Activated gamma-delta T cell treated with anti-CD3 and anti-CD28 coated beads, Interleukin-2, amount 50 U/mL, for 16 hours (primary cell): ENCODE results near the gene MAT1A.
"Not testable (repeated sequence)": the region's sequence is repeated elsewhere in the genome, so short reads cannot be mapped to it uniquely, and the experiment has no call there.

Experiments
- DNase-seq: peaks from one replicate; pipeline ENCODE4 v3.0.0-alpha.2; 2020; ENCODE audit warnings: low read depth

Gene MAT1A

DNA sequence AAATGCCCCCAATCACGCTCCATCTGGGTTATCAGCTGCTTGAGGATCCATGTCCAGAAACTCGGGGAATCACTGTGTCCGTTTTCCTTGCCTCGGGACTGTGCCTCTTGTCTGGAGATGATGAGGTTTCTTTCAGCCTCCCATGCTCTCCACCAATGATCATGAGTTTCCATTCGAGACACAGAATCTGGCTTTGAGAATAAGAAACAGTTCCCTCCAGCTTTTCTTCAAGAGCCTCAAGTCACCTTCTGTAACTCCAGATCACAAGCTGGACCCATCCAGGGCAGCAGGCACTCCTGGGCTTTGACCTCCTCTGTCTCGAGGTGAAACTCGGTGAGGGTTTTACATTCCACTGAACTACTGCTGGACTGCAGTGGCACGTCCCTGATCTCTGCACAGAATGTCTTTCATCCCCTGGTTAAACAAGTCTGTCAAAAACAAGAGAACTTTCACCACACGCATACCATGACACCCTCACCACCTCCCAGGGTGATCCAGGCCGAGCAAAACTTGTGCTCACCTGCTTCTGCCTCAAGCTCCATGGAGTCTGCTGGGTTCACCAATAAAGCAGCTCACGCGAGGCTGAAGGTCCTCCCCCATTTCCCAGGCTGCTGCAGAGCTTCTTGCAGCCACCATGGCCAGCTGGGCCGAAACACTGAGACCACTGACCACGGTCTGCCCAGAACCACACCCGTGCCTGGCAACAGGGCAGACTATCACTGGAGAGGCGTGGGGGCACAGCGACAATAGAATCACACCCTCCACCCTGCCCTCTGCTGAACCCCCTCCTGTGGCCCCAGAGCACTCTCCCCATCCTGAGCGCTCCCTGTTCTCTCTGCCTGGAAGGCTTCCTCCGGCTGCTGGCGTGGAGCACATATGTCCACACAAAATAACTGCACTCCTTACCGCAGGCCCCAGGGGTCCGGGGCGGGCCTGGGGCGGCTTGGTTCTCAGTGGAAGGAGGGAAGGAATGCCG lies 25.1 kb downstream of the MAT1A start:
- DNase-seq = no peak

DNA sequence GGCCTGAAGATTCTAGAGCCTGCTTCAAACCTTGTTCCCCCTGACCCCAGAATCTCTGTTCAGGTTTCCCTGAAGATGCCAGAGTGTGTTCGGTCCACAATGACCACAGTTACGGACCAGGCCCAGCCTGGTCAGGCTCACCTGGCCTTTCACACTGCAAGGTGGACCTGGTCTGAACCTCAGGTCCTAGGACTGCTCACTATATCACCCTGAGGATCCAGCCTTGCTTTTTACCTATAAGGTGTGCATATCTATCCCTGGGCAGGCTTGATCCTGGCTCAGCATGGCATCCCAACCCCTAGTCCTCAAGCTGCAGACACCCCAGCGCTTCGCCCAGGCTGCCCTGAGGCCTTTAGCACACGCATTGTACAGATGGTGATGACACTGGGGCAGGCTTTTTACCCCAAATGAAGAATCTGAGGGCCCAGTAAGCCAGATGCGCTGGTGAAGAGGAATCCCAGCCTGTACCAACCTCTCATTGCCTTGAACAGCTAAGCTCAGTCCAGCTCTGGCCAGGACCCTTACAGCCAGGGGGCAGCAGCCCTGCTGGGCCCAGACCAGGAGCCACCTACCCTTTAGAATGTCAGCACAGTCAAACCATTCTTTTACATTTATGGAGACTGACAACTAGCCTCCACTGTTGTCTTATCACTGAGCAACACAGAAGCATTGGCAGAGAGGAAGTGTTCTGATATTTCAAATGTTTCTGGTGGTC lies 28.0 kb downstream of the MAT1A start:
- DNase-seq = no peak

DNA sequence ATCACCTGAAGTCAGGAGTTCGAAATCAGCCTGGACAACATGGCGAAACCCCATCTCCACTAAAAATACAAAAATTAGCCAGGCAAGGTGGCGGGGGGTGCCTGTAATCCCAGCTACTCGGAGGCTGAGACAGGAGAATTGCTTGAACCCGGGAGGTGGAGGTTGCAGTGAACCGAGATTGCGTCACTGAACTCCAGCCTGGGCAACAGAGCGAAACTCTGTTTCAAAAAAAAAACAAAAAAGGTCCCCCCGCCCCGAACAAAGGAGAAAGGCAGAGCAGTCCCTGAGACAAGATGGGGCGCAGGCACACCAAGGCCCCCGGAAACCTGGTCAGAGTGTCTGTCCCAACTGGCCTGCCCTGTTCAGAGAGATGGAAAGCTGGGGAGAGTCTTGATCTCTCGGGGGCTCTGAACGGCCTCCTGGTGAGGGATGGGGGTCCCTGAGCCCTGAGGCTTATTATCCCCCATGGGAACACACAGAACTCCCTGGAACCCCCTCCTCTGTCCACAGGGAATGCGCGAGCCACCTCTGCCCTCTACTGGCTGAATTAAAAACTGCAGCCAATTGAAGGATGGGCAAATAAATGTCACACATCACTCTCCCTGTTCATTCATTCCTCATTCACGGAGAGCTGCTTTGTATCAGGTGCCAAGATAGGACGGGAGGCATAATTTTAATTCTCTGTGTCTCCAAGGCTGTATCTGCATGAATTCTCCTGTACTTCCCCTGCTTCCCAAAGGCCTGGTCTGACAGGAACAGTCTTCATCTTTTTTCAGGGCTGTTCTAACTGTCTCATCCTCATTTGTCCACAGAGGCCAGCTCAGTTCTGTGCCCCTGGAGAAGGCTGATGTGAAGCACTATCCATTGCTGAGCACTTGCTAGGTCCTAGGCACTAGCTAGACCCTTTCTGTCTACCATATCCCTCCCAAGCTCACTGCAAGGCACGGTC lies 28.9 kb downstream of the MAT1A start:
- peak; percentile 5 for DNase-seq

DNA sequence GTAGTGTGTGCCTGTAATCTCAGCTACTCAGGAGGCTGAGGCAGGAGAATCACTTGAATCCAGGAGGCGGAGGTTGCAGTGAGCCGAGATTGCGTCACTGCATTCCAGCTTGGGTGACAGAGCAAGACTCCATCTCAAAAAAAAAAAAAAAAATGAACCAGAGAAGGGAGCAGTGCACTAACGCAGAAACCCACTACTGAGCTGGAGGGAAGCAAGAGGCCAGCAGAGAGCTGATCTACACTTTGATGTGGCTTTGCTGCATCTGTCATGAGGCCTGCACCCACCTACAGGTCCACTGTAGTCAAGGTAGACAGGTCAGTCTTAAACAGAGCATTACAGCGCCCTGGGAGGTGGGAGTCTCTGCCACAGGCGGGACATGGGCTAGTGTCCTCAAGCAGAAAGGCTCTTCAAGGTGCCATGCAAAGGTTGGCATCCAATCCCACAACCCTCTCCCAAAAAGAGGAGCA lies 30.0 kb downstream of the MAT1A start:
- no peak for DNase-seq

DNA sequence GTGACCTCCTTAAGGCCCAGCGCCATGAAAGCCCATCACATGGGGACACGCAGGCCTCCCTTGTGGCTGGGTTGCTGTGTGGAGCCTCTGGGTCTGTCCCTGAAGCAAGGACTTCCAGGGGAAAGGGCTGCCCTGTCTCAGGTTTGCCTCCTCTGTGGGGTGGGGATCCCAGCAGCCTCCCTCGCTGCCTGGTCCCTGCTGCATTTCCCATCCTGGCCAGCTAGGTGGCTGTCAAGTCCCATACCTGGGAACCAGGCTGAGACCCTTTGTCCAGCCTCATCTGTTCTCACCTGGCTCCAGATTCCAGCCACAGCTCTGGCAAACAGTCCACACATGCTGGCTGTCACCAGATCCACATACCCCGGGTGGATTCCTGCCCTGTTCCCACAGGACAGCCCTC lies 32.7 kb downstream of the MAT1A start:
- DNase-seq = not testable (repeated sequence)

DNA sequence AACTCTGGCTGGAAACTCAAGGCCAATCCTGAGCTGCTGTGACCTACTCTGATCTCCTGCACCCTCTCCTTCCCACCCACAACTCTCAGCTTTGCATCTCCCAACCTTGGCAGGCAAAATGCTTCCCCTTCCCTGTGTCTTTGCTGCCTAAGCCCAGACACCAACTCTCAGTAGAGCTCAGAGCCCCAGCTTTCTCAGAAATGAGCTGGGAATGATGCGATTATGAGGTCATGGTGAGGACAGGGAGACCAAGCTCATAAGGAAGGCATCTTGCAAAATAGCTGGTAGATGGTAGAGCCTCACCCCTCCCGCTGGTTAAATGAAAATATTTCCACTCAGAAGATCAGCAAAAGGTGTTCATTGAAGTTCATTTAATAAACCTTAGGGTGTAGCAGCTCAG lies 34.7 kb downstream of the MAT1A start:
- DNase-seq = not testable (repeated sequence)

DNA sequence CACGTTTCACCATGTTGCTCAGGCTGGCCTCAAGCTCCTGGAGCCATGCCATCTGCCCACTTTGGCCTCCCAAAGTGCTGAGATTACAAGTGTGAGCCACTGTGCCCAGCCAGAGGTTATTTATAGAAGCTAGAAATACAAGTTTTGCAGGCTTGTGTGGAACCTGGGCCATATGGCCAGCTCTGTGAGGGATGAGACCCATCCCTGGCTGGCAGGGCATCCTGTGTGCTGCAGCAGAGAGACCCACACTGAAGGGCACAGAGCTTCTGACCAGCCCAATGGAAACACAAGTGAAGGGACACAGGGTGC lies 35.5 kb downstream of the MAT1A start:
- DNase-seq = not testable (repeated sequence)

DNA sequence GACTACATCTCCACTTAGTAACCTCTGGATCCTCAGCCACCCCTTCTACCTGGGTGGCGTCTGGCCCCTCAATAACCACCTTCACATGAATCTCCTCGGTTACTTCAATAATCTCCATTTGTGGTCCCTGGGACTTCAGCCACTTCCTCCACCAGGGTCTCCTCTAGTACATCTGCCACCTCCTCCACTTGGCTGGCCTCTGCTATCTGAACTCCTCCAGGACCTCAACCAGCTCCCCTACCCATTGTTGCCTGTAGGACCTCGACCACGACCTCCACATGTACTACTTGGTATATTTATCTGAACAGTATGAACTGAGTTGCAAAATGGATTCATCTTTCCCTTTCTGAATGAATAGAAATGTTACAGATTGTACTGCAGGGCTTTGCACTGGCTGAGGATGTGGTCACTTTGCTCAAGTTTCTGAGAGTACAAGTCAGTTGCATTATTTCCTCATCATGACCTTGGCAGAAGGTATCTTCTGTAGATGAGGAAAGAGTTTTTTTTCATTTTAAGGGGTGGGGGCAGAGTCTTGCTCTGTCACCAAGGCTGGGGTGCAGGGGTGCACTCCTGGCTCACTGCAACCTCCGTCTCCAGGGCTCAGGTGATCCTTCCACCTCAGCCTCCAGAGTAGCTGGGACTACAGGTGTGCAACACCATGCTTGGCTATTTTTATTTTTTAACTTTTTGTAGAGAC lies 36.0 kb downstream of the MAT1A start:
- no peak for DNase-seq

DNA sequence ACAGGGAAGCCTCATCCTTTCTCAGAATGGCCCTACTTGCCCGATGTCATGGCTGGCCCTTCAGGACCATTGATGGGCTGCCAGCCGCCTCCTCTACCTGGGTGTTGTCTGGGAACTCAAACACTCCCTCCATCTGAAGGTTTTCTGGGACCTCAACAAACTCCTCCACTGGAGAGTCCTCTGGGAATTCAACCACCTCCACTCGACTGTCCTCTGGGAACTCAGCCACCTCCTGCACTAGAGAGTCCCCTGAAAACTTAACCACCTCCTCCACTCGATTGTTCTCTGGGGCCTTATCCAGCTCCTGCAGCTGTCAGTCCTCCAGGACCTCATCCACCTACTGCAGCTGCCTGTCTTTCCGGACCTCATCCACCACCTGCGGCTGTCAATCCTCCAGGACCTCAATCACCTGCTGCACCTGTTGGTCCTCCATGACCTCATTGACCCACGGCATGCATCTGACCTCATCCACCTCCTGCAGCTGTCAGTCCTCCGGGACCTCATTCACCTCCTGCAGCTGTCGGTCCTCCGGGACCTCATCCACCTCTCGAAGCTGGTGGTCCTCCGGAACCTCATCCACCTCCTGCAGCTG lies 37.1 kb downstream of the MAT1A start:
- no peak for DNase-seq

DNA sequence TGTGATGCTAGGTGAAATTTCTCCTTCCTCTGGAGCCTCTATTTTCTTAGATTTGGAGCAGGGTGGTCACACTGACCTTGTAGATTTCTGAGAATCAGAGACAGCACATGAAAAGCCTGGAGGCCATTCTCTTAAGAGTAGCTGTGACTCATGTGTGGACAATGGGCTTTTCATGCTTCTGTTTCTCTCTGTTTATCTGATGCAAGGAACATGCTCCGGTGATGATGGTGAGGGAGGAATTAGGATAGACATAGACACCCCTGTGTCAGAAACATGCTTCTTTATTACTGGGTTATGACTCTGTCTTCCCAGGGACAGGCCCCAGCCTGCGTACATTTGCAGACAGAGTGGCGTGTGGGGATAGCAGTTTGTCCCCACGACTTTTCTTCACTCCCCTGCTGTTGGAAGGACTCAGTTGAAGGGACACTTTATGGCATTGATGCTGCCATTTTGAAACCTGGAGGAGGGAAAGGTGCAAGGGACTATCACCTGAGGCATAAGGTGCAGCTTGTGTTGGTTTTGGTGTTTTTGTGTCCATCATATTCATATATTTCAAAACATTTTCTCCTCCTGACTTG lies 37.7 kb downstream of the MAT1A start:
- DNase-seq = not testable (repeated sequence)

DNA sequence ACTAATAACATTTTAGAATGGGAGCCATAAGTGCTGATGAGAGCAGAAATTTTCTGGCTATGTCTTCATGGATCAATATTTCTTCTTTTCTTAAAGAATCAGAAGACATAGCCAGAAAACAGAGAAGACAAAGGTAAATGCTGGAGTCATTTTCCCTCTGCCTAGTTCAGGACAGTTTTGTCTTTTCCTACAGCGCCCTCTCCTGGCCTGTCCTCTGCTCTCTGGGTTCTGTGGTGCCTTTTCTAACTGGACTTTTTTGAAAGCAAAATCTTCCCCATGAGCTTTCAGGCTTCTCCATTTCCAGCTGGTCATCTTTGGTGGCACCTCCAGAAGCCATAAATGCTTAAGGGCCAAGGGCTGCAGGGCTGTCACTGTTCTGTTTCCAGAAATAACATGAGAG lies 39.1 kb downstream of the MAT1A start:
- not testable (repeated sequence) for DNase-seq

DNA sequence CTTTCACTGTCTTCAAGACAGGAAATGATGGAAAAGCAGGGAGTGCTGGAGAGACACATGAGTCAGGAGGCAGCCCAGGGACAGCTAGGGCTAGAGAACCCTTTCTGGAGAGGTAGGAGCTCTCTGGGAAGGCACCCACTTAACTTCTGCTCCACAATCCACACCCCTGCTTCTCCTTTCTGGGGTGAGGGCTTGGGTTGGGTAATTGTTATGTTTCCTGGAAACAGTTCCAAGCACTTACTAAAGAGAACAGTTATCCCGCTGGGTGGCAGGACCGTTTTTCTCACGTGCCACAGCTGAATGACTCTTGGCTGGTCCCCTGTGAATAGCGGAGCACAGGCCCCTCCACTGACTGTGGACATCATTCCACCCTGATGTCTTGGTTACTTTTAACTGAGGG lies 39.6 kb downstream of the MAT1A start:
- not testable (repeated sequence) for DNase-seq

DNA sequence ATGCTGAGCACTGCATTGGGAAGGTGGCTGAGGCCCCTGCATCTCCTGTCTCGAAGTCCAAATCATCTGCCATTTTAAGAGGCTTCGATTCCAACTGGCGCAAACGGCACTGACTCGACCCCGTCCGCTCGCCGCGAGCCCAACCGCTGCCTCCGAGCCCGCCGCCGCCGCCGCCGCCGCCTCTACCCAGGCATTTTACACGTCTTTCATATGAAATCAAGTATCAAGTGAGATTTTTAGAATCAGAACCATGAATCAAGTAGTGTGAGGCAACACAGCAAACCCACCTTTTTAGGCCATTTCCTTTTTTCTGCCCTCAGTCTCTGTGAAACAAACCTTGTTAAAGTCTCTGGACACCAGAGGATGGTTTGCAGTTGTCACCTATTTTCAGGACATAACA lies 41.8 kb downstream of the MAT1A start:
- DNase-seq = not testable (repeated sequence)

DNA sequence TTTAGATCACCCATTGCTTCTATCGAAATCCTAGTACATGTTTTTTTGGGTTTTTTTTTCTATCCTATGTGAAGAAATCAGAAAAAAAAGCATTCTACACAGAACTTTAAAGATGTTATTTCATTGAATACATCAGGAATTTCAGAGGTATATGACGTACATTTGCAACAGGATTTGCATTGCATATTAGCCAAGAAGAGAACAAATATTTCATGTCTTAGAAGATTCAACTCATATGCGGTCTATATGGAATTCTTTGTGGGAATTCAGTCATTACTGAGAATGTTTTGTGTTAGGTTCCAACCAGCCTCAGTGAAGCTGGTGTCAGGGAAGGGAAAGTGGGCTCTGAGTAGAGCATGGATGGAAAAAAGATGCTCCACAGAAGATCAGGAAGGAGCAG lies 45.1 kb downstream of the MAT1A start:
- DNase-seq = not testable (repeated sequence)

DNA sequence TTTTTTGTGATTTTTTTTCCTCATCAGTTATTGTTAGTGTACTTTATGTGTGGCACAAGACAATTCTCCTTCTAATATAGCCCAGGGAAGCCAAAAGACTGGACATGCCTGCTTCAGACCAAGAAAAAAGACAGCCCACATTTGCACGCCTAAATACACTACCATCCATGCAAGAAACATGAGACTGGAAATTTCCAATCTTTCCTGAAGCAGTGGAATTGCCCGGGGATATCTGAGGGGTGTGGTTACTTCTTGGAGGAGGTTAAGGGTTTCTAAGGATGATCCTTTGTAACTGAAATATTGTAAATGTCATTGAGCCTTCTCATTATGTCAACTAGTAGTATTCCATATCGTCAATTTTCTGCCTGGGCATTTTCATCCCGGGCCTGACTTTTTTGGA lies 47.1 kb downstream of the MAT1A start:
- not testable (repeated sequence) for DNase-seq

DNA sequence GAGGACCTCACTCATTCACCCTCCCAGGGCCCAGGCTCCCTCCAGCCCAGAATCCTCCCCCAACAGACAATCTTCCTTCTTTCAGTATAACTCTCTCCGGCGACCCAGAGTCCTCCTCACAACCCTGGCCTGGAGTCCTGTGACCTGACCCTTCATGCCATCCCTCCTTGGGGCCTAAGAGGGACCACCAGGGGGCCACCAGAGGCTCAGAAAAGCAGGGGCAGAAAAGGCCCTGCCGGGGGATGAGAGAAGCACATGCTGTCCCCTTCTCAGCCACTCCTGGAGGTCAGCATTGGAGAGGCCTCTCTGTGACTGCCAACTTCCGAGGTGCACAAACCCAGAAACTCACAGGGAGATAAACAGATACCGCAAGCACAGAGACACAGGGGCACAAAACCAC lies 53.0 kb downstream of the MAT1A start:
- not testable (repeated sequence) for DNase-seq

DNA sequence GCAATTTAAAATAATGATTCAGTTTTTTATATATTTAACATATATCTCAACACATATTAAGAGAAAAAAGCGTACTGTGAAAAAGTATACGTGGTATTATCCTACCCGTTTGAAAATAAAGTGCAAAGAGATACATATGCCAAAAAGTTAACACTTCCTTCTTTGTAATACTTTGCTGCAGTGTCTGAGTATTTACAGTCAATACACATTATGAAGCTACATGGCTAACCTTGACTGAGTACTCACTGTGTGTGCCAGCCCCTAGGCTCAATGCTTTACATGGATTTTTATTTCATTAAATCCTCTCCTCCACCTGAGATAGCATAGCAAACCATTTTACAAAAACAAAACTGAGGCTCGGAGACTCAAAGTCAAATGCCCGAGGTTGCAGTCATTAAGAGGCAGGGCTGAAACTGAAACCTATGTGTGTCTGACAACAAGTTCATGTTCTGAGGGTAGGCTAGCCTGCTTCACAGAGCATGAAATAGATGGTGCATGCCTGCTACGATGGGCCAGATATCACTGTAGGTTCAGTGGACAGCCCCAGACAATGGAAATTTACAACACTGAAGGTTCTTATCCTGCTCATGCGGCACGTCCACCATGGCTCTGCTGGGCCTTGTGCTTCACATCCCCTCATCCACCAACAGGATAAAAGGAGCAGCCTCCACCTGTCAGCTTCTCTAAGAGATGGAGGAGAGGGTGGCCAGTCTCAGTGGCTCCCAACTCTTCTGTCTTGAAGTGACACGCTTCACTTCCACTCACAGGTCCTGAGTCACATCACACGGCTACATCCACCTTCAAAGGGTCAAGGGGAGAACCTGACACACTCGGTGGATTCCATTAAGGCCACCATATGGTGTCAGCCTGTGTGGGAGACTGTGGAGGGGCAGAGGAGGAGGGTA lies 54.9 kb downstream of the MAT1A start:
- DNase-seq = not testable (repeated sequence)

DNA sequence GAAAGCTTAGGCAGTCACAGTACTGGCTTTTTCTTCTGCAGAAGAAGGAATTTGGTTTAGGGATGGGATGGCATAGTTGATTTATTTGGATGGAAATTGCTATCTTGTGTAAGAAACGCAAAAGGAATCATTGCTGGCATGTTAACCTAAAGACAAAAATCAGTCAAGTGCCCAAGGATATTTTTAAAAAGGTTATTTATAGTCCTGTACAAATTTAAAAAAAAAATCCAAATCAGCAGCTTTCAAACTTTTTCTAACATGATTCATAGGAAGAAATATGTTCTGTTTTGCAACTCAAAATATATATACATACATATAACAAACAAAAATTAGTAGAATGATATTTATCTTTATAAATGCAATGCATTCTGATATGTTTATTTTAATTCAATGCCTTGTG lies 55.6 kb downstream of the MAT1A start:
- not testable (repeated sequence) for DNase-seq

DNA sequence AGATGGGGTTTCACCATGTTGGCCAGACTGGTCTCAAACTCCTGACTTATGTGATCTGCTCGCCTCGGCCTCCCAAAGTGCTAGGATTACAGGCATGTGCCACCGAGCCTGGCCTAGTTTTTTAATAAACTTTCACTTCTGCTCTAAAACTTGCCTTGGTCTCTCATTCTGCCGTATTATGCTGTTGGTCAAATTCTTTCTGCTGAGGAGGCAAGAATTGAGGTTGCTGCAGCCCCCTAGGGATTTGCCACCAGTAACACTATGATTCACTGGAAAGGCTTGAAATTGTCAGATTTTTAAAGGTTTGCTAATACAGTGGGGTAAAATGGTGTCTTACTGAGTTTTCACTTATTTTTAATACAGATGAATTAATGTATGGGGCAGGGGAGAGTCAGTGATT lies 62.7 kb downstream of the MAT1A start:
- not testable (repeated sequence) for DNase-seq

DNA sequence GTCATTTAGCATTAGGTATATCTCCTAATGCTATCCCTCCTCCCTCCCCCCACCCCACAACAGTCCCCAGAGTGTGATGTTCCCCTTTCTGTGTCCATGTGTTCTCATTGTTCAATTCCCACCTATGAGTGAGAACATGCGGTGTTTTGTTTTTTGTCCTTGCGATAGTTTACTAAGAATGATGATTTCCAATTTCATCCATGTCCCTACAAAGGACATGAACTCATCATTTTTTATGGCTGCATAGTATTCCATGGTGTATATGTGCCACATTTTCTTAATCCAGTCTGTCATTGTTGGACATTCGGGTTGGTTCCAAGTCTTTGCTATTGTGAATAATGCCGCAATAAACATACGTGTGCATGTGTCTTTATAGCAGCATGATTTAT lies 66.4 kb downstream of the MAT1A start:
- DNase-seq = not testable (repeated sequence)
